CD4-positive, alpha-beta memory T cell (primary cell): ENCODE data around the gene DTNA. TPM values are rescaled to one million over a fixed set of nuclear protein-coding genes. Genes with fewer than 3 reads are reported as not detected.

Experiments used
- CTCF ChIA-PET: fragments of 350-600 bp; sonication (Branson Sonifier 250); formaldehyde crosslinking; loops from one replicate; lab custom pipeline; 2021; ENCODE audit warnings: inconsistent platforms; ENCODE audit not compliant: partially characterized antibody; lab: Charles Lee
- POLR2A ChIA-PET: fragments of 350-600 bp; sonication (Branson Sonifier 250); formaldehyde crosslinking; loops from one replicate; lab custom pipeline; 2021; ENCODE audit not compliant: partially characterized antibody; lab: Charles Lee
- DNase-seq, 5 donors: peaks; one replicate each; pipeline versions ENCODE4 v3.0.0 to v3.0.0-alpha.2; 2020 to 2022; ENCODE audit warnings: mixed read lengths in 1 of 5
- H3K27ac ChIP-seq: one replicate; pipeline ENCODE4 v1.7.0; 2013; ENCODE audit warnings: low read depth, low read length
- H3K27me3 ChIP-seq: 2 replicates; pipeline ENCODE4 v1.7.0; 2013; ENCODE audit warnings: mild to moderate bottlenecking, low read length, moderate library complexity; ENCODE audit not compliant: insufficient read depth
- H3K36me3 ChIP-seq: 2 replicates; pipeline ENCODE4 v1.7.0; 2013; ENCODE audit warnings: mild to moderate bottlenecking, low read length, moderate library complexity; ENCODE audit not compliant: insufficient read depth
- H3K4me1 ChIP-seq: 2 replicates; pipeline ENCODE4 v1.7.0; 2013; ENCODE audit warnings: mild to moderate bottlenecking, low read length, moderate library complexity; ENCODE audit not compliant: insufficient read depth
- H3K4me3 ChIP-seq, 2 donors: one replicate each; pipeline ENCODE4 v1.7.0; 2013; ENCODE audit warnings: low read length in 2 of 2, mild to moderate bottlenecking in 1 of 2
- H3K9me3 ChIP-seq, 2 donors: one replicate each; pipeline ENCODE4 v1.7.0; 2013; ENCODE audit warnings: low read length in 2 of 2, control low read depth in 1 of 2; ENCODE audit not compliant: control insufficient read depth in 1 of 2
- H3K27ac Mint-ChIP-seq, 7 donors: one replicate each; pipeline ENCODE4 v1.8.0; 2020 to 2021; ENCODE audit warnings: mixed read lengths in 7 of 7, mild to moderate bottlenecking in 6 of 7, inconsistent platforms in 3 of 7, moderate library complexity in 3 of 7
- H3K27me3 Mint-ChIP-seq, 2 donors: one replicate each; pipeline ENCODE4 v1.8.0; 2020 to 2021; ENCODE audit warnings: mixed read lengths in 2 of 2
- H3K36me3 Mint-ChIP-seq, 2 donors: one replicate each; pipeline ENCODE4 v1.8.0; 2020 to 2021; ENCODE audit warnings: mixed read lengths in 2 of 2, inconsistent platforms in 1 of 2, mild to moderate bottlenecking in 1 of 2
- H3K4me1 Mint-ChIP-seq, 4 donors: one replicate each; pipeline ENCODE4 v1.8.0; 2020 to 2021; ENCODE audit warnings: mixed read lengths in 4 of 4, mild to moderate bottlenecking in 1 of 4
- H3K4me3 Mint-ChIP-seq, 8 donors: one replicate each; pipeline ENCODE4 v1.8.0; 2020 to 2021; ENCODE audit warnings: mixed read lengths in 8 of 8, mild to moderate bottlenecking in 7 of 8, moderate library complexity in 6 of 8, inconsistent platforms in 3 of 8
- H3K9me3 Mint-ChIP-seq, 8 donors: one replicate each; pipeline ENCODE4 v1.8.0; 2020 to 2021; ENCODE audit warnings: mixed read lengths in 8 of 8, mild to moderate bottlenecking in 5 of 8, inconsistent platforms in 3 of 8, moderate library complexity in 1 of 8
- intact Hi-C: fragments of 100-400 bp; cut with micrococcal nuclease; formaldehyde crosslinking; loops from one replicate; pipeline ENCODE4 v1.15.1; 2023
- polyA plus RNA-seq, 2 donors: library from polyadenylated mRNA; unstranded; fragments of 300-500 nt; fragmentation: Illumina TruSeq; gene quantifications; one replicate each; pipeline ENCODE4 v1.2.3, GENCODE V29; 2021
- total RNA-seq, 2 experiments: library from RNA; stranded (reverse); gene quantifications; one replicate each; pipeline ENCODE4 v1.2.3, GENCODE V29; 2021

Gene DTNA
- total and polyA plus RNA-seq, 4 experiments from 2014 or later, result 0.58 TPM; not detected in 3

DNA sequence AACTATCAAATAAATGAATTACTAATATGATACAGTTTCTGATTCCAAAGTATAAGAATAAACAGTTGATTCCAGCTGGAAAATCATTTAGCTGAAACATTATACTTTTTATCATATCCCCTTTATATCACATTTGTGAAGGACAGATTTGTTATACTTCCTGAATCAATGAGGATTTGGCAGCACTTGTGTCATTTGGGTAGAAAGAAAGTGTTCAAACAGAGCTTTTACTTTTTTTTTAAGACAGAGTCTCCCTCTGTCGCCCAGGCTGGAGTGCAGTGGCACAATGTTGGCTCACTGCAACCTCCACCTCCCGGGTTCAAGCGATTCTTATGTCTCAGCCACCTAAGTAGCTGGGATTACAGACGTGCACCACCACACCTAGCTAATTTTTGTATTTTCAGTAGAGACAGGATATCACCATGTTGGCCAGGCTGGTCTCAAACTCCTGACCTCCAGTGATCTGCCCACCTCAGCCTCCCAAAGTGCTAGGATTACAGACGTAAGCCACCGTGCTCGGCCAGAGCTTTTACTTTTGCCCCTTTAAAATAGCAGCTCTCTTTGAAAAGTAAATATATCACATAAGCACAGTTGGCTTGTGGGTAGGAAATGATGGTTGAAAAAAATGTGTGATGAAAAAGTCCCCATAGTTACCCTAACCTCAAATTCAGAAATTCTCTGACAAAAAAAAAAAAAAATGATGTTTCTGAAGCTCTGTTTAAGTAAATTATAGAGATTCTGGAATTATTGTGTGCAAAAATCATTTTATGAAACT is 95.2 kb downstream of the DTNA start:
- Histone ChIP-seq H3K4me3 (no peak overlapping the region), H3K27ac (no peak overlapping the region), H3K4me1 (no peaks in the 10 kb centered on the region), H3K27me3 (peaks cover 5% of the 10 kb centered on the region), H3K36me3 (no peaks in the 10 kb centered on the region), H3K9me3 (no peaks in the 10 kb centered on the region)
- Mint-ChIP-seq H3K9me3 (no peaks in the 10 kb centered on the region), H3K36me3 (no peaks in the 10 kb centered on the region), H3K27me3 (peaks cover 2 to 8% of the 10 kb centered on the region in 2 donors), H3K4me3 (no peak overlapping the region), H3K4me1 (no peaks in the 10 kb centered on the region), H3K27ac (no peak overlapping the region)
- DNase-seq, result no peak
- POLR2A ChIA-PET, result no interaction called here
- CTCF ChIA-PET, result interaction anchor here (1.2 to 2.1 kb wide), 2 partner anchors 14 to 18 kb away, joined by 3 to 7 read pairs; no protein-coding TSS in a partner anchor
- intact Hi-C loops, result no loop called here

DNA sequence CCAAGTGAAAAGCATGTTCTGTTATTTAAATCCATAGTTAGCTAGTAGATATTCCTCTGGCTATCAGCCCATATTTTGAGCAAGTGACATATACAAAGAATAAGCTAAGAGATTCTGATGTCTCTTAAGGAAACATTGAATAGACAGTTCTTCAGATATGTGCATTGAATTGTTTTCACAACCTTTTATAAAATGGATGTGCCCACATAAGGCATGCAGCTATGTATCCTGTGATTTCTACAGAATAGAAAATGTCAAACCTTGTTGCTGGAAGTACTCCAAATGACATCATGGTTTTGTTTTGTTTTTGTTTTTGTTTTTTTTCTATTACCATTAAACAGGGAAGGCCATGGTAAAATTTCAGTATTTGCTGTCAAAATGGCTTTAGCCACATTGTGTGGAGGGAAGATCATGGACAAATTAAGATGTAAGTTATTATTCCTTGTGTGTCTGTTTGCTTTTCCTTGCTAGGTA is 95.8 kb downstream of the DTNA start:
- intact Hi-C loops, result no loop called here
- ChIA-PET POLR2A (no interaction called here), CTCF (interaction anchor here (2.1 kb wide), 1 partner anchor 18 kb away, joined by 7 read pairs; no protein-coding TSS in a partner anchor)

DNA sequence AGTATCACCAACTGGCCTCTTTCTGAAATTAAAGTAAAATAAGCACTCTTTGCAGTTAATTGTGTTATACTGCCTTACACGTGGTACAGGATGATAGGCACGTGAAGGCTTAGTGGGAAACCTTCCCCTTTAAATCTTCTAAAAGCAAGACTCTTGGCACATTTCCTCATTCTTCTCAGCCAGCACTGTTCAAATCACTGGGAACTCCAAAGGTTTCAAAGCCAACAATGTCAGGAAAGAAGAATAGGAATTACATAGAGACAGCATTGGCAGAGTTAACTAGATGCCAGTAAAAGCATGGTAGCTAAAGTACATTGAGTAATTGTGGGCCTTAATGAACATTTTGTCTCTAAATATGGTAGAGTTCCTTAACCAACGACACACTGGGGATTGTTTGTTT is 96.4 kb downstream of the DTNA start:
- ChIA-PET POLR2A (no interaction called here), CTCF (interaction anchor here (1.6 kb wide), 1 partner anchor 21 kb away, joined by 5 read pairs; no protein-coding TSS in a partner anchor)
- no peaks in the 10 kb centered on the region for H3K9me3 Mint-ChIP-seq
- H3K36me3 Mint-ChIP-seq, result no peaks in the 10 kb centered on the region
- no peak for DNase-seq
- Histone ChIP-seq H3K27me3 (peaks cover 5% of the 10 kb centered on the region), H3K4me1 (no peaks in the 10 kb centered on the region), H3K36me3 (no peaks in the 10 kb centered on the region), H3K27ac (no peak overlapping the region), H3K9me3 (no peaks in the 10 kb centered on the region), H3K4me3 (no peak overlapping the region)
- H3K4me3 Mint-ChIP-seq, result no peak overlapping the region
- intact Hi-C loops, result no loop called here
- no peaks in the 10 kb centered on the region for H3K4me1 Mint-ChIP-seq
- no peak overlapping the region for H3K27ac Mint-ChIP-seq
- H3K27me3 Mint-ChIP-seq, result peaks cover 3 to 6% of the 10 kb centered on the region in 2 donors

More for the DNA sequence above, 95.8 kb downstream of the DTNA start:
- peaks cover 2 to 7% of the 10 kb centered on the region in 2 donors for H3K27me3 Mint-ChIP-seq
- no peak overlapping the region for H3K4me3 Mint-ChIP-seq
- Histone ChIP-seq H3K27ac (no peak overlapping the region), H3K4me1 (no peaks in the 10 kb centered on the region), H3K4me3 (no peak overlapping the region), H3K36me3 (no peaks in the 10 kb centered on the region), H3K27me3 (peaks cover 5% of the 10 kb centered on the region), H3K9me3 (no peaks in the 10 kb centered on the region)
- H3K36me3 Mint-ChIP-seq, result no peaks in the 10 kb centered on the region
- H3K27ac Mint-ChIP-seq, result no peak overlapping the region
- H3K9me3 Mint-ChIP-seq, result no peaks in the 10 kb centered on the region
- no peak for DNase-seq
- H3K4me1 Mint-ChIP-seq, result no peaks in the 10 kb centered on the region

DNA sequence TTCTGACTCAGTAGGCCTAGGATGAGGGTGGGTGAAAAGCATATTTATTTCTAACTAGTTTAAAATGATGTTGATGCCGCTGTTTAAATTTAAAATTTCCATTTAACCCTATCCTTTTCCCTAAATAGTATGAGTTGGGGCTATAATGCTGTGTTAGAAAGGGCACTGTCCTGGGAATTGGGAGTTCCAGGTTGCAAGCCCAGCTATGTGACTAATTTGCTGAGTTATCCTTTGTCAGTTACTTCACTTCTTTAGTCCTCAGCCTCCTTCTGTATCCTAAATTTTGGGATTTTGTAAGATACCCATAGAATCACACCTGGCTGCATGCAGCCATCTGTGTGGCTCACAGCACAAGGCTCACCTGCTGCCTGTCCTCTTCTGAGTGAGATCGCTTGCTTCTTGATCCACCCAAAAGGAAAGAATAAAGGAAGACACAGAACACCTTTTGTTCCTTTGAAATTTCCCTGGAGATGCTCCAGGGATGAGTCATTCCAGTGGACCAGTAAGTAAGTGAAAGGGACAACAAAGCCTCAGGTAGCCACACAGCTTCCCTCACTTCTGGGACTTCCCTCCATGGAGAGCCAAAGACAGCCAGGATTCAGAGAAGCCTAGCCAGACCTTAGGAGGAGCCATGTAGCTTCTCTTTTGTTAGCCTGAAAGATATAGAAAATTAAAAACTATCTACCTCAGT is 97.2 kb downstream of the DTNA start:
- no peak overlapping the region for H3K4me3 ChIP-seq
- ChIA-PET CTCF (interaction anchor here (1.6 kb wide), 1 partner anchor 21 kb away, joined by 5 read pairs; no protein-coding TSS in a partner anchor), POLR2A (no interaction called here)
- H3K36me3 ChIP-seq, result no peaks in the 10 kb centered on the region
- H3K4me3 Mint-ChIP-seq, result no peak overlapping the region
- intact Hi-C loops, result no loop called here
- H3K27ac Mint-ChIP-seq, result no peak overlapping the region
- H3K9me3 Mint-ChIP-seq, result no peaks in the 10 kb centered on the region
- no peaks in the 10 kb centered on the region for H3K36me3 Mint-ChIP-seq
- H3K9me3 ChIP-seq, result no peaks in the 10 kb centered on the region
- peaks cover 5% of the 10 kb centered on the region for H3K27me3 ChIP-seq
- H3K4me1 Mint-ChIP-seq, result no peaks in the 10 kb centered on the region
- DNase-seq, result no peak
- H3K27ac ChIP-seq, result no peak overlapping the region
- peaks cover 4 to 6% of the 10 kb centered on the region in 2 donors for H3K27me3 Mint-ChIP-seq
- no peaks in the 10 kb centered on the region for H3K4me1 ChIP-seq

DNA sequence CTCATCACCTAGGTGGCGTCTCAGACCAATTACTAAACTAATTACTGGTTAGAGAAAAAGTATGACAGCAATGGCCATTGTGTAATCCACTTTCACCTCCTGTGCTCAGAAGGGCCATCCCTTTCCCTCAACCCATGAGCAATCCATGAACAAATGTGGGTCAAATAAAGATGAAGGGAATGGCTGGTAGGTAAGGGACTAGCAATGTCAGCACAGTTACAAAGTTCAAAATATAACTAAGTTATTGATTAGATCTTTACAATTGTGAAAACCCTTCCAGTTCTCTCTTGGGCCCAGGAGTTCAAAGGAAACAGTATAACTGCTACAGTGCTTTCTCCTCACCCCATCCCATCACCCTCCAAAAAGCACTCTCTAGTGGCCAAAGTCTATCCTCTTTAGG is 98.3 kb downstream of the DTNA start:
- H3K27ac ChIP-seq, result no peak overlapping the region
- peaks cover 1 to 7% of the 10 kb centered on the region in 2 donors for H3K27me3 Mint-ChIP-seq
- no peaks in the 10 kb centered on the region for H3K4me1 Mint-ChIP-seq
- ChIA-PET POLR2A (no interaction called here), CTCF (no interaction called here)
- peaks cover under 1% of the 10 kb centered on the region for H3K27me3 ChIP-seq
- H3K4me3 ChIP-seq, result no peak overlapping the region
- no peak overlapping the region for H3K27ac Mint-ChIP-seq
- H3K4me1 ChIP-seq, result no peaks in the 10 kb centered on the region
- H3K9me3 ChIP-seq, result no peaks in the 10 kb centered on the region
- no peak for DNase-seq
- H3K9me3 Mint-ChIP-seq, result no peaks in the 10 kb centered on the region
- intact Hi-C loops, result no loop called here
- H3K36me3 ChIP-seq, result no peaks in the 10 kb centered on the region
- no peaks in the 10 kb centered on the region for H3K36me3 Mint-ChIP-seq
- no peak overlapping the region for H3K4me3 Mint-ChIP-seq

DNA sequence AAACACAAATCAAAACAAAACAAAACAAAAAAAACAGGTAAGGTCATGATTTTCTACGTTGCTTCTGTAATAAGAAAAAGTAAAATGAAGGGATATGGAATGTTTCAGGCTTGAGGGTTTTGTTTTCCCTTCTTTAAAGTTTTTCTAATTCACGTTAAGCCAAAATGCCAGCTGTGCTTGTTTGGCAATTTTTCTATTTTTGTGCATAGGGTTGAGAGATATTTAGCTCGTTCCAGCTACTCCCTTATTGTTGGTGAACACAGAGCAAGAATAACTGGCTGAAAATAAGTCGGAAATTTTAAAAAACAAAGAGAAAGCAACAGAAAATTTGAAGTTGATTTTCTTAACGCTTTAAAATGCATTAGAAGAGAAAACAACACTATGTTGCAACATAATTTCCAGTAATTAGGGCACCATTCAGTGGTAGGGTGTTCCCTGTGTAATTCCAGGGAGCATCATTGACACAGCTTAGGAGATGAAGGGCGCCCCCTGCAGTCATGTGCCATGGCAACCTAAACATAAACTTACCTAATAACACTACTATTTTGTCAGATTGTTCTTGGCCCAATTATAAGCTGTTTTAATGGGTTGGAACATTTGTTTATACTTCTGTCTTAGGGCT is 99.5 kb downstream of the DTNA start:
- ChIA-PET POLR2A (no interaction called here), CTCF (no interaction called here)
- Mint-ChIP-seq H3K4me3 (no peak overlapping the region), H3K36me3 (no peaks in the 10 kb centered on the region), H3K9me3 (no peaks in the 10 kb centered on the region), H3K4me1 (no peaks in the 10 kb centered on the region), H3K27me3 (peaks cover 3 to 4% of the 10 kb centered on the region in 2 donors), H3K27ac (no peak overlapping the region)
- intact Hi-C loops, result no loop called here
- no peak for DNase-seq
- no peaks in the 10 kb centered on the region for H3K36me3 ChIP-seq
- no peaks in the 10 kb centered on the region for H3K4me1 ChIP-seq
- H3K27me3 ChIP-seq, result no peaks in the 10 kb centered on the region
- no peaks in the 10 kb centered on the region for H3K9me3 ChIP-seq
- no peak overlapping the region for H3K4me3 ChIP-seq
- no peak overlapping the region for H3K27ac ChIP-seq

DNA sequence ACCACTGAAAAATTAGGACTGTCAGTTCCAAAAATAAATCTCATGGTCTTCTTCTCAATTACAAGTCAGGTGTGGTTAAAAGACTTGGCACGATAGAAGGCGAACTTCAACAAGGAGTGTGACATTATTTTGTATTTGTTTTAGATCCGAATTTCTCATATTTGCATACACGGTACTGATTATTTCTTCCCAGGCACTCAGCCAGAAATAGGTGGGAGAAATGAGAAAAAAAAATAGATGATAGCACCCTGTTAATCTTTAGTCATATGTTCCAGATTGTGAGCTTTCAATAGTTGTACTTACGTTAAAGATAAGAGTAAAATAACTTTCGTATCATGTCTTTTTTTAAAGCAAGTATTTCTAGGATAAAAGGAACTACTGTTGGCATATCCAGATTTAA is 106.1 kb downstream of the DTNA start:
- Histone ChIP-seq H3K4me3 (no peak overlapping the region), H3K36me3 (no peaks in the 10 kb centered on the region), H3K27me3 (no peaks in the 10 kb centered on the region), H3K4me1 (no peaks in the 10 kb centered on the region), H3K9me3 (no peaks in the 10 kb centered on the region), H3K27ac (no peak overlapping the region)
- Mint-ChIP-seq H3K36me3 (no peaks in the 10 kb centered on the region), H3K9me3 (no peaks in the 10 kb centered on the region), H3K4me1 (no peaks in the 10 kb centered on the region), H3K27me3 (peaks cover 5 to 8% of the 10 kb centered on the region in 2 donors), H3K27ac (no peak overlapping the region), H3K4me3 (no peak overlapping the region)
- intact Hi-C loops, result no loop called here
- ChIA-PET POLR2A (no interaction called here), CTCF (no interaction called here)
- DNase-seq, result no peak
